ENCODE results near the gene FOXN3.

DNA sequence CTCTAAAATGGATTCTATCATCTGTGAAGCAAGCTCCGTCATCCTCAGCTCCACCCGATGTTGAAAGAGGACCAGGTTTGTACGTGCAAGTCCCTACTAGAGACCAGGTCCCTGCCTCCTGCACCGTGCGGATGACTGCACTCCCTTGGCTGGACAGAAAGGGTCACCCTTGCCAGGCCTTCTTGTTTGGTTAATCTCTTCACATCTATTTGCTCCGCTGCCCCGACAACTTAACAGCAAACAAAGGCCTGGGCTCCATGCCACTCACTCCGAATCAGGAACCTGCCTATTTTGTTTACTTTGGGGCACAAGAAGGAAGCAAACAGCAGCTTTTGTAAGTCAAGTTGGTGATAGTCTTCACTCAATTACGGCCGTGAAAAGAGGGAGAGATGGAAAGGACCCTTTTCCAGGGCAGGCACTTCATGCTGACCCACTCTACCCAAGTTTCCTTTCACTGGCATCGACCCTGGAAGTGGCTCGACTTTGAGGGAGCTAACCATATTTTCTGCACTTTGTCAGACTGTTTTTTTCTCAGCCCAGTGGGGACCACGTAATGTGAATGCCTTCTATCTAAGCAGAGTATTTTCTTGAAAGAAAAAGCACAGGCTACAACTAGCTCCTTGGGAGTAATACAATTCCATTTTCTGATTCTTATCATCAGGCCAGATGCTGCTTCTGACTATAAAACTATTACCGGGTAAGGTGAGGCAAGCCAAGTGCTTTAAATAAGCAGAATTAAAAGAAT lies 202.6 kb downstream of the FOXN3 start:
- TF ChIP-seq, protein P1, sequence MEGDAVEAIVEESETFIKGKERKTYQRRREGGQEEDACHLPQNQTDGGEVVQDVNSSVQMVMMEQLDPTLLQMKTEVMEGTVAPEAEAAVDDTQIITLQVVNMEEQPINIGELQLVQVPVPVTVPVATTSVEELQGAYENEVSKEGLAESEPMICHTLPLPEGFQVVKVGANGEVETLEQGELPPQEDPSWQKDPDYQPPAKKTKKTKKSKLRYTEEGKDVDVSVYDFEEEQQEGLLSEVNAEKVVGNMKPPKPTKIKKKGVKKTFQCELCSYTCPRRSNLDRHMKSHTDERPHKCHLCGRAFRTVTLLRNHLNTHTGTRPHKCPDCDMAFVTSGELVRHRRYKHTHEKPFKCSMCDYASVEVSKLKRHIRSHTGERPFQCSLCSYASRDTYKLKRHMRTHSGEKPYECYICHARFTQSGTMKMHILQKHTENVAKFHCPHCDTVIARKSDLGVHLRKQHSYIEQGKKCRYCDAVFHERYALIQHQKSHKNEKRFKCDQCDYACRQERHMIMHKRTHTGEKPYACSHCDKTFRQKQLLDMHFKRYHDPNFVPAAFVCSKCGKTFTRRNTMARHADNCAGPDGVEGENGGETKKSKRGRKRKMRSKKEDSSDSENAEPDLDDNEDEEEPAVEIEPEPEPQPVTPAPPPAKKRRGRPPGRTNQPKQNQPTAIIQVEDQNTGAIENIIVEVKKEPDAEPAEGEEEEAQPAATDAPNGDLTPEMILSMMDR (conservative IDR thresholded peaks at IDR 0.05 in 1 of 2, IDR thresholded peaks at IDR 0.05 in 1 of 2; ENCODE audit: low read depth in 1 of 2, low read length in 2 of 2), result no peak
- no peak for TF ChIP-seq EZH2 (IDR thresholded peaks at IDR 0.05; ENCODE audit: low read length, missing control alignments)
